Measurements from ENCODE around the gene PPEF1. TPM values are rescaled to one million over a fixed set of nuclear protein-coding genes. Genes with fewer than 3 reads are reported as not detected.

Gene PPEF1
- total RNA-seq, 1 donor from 2014 or later: 0.57 TPM

DNA sequence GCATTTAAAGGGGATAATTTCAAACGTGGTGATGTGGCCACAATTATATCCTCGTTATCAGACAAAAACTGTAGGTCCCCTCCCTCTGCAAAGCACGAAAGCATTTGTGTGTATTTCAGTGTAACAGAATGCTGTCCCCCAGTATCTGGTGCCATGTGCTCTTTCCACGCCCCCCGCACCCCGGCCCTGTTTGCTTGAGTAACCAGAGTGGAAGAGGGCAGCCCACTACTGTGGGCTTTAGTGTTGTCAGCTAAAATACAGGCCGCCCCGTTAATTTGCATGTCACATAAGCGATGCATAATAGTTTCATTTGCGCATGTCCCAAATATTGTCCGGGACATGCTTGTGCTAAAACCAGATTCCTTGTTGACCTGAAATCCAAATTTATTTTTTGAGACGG, 166.4 kb downstream of the PPEF1 start:
- TF ChIP-seq, protein P1, sequence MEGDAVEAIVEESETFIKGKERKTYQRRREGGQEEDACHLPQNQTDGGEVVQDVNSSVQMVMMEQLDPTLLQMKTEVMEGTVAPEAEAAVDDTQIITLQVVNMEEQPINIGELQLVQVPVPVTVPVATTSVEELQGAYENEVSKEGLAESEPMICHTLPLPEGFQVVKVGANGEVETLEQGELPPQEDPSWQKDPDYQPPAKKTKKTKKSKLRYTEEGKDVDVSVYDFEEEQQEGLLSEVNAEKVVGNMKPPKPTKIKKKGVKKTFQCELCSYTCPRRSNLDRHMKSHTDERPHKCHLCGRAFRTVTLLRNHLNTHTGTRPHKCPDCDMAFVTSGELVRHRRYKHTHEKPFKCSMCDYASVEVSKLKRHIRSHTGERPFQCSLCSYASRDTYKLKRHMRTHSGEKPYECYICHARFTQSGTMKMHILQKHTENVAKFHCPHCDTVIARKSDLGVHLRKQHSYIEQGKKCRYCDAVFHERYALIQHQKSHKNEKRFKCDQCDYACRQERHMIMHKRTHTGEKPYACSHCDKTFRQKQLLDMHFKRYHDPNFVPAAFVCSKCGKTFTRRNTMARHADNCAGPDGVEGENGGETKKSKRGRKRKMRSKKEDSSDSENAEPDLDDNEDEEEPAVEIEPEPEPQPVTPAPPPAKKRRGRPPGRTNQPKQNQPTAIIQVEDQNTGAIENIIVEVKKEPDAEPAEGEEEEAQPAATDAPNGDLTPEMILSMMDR (IDR thresholded peaks at IDR 0.05): no peak
- no peak for DNase-seq (ENCODE audit: low spot score)
- Mint-ChIP-seq H3K4me1 (ENCODE audit: low read depth) (peaks cover 34% of the 10 kb centered on the region), H3K27ac (ENCODE audit: unreplicated experiment) (peak overlapping the region; percentile 98), H3K27me3 (ENCODE audit: low read depth) (no peaks in the 10 kb centered on the region), H3K36me3 (ENCODE audit: low read depth) (no peaks in the 10 kb centered on the region), H3K9me3 (ENCODE audit: low read depth) (no peaks in the 10 kb centered on the region), H3K4me3 (ENCODE audit: unreplicated experiment) (no peak overlapping the region)

DNA sequence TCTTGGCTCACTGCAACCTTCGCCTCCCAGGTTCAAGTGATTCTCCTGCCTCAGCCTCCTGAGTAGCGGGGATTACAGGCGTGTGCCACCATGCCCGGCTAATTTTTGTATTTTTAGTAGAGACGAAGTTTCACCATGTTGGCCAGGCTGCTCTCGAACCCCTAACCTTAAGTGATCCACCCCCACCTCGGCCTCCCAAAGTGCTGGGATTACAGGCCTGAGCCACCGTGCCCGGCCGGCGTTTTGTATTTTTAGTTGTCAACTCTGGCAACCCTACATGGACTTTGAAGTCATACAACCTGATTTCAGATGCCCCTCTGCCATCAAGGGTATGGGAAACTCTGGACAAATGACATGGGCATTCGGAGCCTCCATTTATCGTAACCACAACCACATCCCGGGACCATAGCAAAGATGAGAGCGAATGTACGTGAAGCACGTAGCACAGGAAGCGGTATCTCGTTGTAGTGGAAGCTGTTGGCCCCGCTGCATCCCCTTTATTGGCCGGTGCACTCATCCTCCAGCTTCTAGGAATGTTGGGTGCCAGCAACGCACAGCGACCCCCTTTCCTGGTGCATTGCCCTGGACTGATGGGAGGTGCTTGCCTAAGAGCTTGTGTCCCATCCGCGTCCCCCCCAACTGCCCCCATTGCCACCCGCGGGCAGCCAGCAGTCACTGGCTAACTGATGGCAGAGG, 167.3 kb downstream of the PPEF1 start:
- TF ChIP-seq, protein P1 (IDR thresholded peaks at IDR 0.05): no peak
- Mint-ChIP-seq H3K36me3 (ENCODE audit: low read depth) (no peaks in the 10 kb centered on the region), H3K9me3 (ENCODE audit: low read depth) (no peaks in the 10 kb centered on the region), H3K4me3 (ENCODE audit: unreplicated experiment) (no peak overlapping the region), H3K27me3 (ENCODE audit: low read depth) (no peaks in the 10 kb centered on the region), H3K4me1 (ENCODE audit: low read depth) (peaks cover 34% of the 10 kb centered on the region), H3K27ac (ENCODE audit: unreplicated experiment) (no peak overlapping the region)
- no peak for DNase-seq (ENCODE audit: low spot score)

DNA sequence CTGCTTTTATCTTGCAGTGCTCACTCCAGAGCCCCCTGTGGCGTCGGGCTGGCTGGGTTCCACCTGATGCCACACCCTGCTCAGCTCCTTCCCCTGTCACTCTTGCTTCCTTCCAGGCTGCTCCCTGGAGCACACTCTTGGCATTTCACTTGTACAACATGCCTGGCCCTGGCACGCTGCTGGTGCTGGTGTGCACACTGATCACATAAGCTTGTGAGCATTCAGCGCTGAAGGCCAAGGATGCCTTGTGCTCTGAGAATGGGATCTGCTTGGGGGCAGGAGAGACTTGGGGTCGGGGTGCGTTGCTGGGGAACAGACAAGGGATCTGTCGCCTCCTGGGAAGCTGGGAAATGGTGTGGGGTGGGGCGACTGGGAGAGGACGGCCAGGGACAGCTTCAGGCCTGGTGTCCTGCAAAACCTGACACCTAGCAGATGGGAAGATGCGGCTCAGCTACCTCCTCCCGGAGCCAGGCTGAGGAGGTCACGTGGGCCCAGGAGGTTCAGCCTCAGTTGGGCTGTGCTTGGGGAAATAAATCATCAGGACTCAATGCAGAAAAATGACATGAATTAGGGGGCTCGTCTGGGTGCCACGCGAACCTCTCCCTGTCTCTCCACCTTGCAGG, 167.9 kb downstream of the PPEF1 start:
- Mint-ChIP-seq H3K9me3 (ENCODE audit: low read depth) (peaks cover 4% of the 10 kb centered on the region), H3K27ac (ENCODE audit: unreplicated experiment) (peak overlapping the region; percentile 17), H3K36me3 (ENCODE audit: low read depth) (no peaks in the 10 kb centered on the region), H3K4me1 (ENCODE audit: low read depth) (peaks cover 34% of the 10 kb centered on the region), H3K27me3 (ENCODE audit: low read depth) (no peaks in the 10 kb centered on the region), H3K4me3 (ENCODE audit: unreplicated experiment) (no peak overlapping the region)
- DNase-seq (ENCODE audit: low spot score): no peak
- TF ChIP-seq, protein P1 (IDR thresholded peaks at IDR 0.05): no peak

DNA sequence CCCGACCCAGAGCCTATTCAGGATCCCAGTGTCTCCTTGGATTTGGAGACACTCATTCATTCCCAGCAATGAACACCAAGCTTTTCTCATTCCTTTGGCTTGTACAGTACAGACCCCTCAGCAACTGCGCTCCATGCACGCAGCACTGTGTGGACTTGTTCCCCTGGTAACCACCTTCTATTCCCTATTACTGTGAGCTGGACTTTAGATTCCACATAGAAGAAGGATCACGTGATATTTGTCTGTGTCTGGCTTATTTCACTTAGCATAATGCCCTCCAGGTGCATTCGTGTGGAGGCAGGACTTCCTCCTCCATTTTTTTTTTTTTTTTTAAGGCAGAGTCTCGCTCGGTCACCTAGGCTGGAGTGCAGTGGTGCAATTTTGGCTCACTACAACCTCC, 170.0 kb downstream of the PPEF1 start:
- Mint-ChIP-seq H3K4me1 (ENCODE audit: low read depth) (peaks cover 20% of the 10 kb centered on the region), H3K9me3 (ENCODE audit: low read depth) (peaks cover 7% of the 10 kb centered on the region), H3K27me3 (ENCODE audit: low read depth) (no peaks in the 10 kb centered on the region), H3K27ac (ENCODE audit: unreplicated experiment) (no peak overlapping the region), H3K36me3 (ENCODE audit: low read depth) (no peaks in the 10 kb centered on the region), H3K4me3 (ENCODE audit: unreplicated experiment) (no peak overlapping the region)
- DNase-seq (ENCODE audit: low spot score): no peak
- TF ChIP-seq, protein P1 (IDR thresholded peaks at IDR 0.05): no peak

Other genes with a start within 250 kb of the PPEF1 start
- not detected in 3 replicates for gene RS1, start 35.5 kb upstream of the PPEF1 start, total RNA-seq